HL-60/S4 (cell line): ENCODE results near the gene PLCH2.

ENCODE experiments used
- in situ Hi-C: fragments of 300-500 bp; cut with MboI; formaldehyde crosslinking; loops from 2 replicates; pipeline ENCODE4 v1.14.3; 2022; ENCODE audit warnings: low sequenced_read_pairs

PLCH2 gene

DNA sequence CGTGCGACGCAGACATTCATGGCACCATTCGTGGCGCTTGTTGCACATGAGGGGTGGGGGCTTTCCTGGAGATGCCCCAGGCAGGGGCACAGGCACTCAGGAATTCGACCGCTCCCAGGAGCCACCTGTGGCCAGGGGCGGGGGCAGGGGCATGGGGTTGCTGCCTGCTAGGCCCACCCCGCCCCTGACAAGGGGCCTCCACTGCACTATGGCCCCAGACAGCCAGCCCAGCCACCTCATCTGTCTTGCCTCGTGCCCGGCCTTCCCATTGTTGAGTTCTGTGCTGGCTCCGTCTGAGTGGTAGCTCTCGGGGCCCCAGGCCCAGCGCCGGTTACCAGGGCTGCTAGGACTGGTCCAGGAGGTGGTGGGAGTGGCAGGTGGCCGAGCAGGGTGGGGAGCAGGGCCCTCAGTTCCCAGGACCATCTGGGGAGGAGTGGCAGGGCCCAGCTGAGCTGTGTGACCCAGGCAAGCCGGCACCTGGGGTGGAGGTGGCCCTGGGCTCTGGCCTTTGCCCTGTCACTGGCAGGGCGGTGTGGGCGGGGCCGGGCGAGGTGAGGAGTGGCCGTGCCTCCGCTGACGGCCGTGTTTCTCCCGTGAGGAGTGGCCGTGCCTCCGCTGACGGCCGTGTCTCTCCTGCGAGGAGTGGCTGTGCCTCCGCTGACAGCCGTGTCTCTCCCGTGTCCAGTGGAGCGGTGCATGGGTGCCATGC, 1.9 kb downstream of the PLCH2 start:
- in situ Hi-C loops = no loop called here

DNA sequence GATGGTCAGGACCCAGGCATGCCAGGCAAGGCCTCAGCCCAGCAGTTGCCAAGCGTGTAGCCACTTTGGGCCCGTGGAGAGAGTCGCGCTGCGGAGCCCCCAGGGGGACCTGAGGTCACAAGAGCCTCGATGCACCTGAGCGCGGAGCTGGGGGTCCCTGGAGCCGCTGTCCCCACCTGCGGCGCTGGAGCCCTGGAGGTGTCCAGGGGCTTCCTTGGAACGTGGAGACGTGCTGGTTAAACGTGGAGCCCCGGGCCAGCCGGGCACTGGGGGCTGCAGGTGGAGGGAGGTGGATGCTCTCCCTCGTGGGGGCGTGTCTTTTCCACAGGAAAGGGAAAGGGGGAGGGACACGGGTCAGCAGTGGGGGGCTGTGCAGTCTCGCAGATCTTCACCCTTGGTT, 3.1 kb downstream of the PLCH2 start:
- in situ Hi-C loops = no loop called here

DNA sequence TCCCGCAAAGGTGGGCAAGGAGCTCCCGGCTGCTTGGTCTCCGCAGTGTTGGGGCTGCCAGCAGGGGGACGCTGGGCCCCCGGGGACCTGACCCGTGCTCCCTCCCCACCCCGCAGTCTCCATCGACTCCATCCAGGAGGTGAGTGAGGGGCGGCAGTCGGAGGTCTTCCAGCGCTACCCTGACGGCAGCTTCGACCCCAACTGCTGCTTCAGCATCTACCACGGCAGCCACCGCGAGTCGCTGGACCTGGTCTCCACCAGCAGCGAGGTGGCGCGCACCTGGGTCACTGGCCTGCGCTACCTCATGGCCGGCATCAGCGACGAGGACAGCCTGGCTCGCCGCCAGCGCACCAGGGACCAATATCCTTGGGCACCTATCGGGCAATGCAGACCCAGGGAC, 3.5 kb downstream of the PLCH2 start:
- in situ Hi-C loops = no loop called here

DNA sequence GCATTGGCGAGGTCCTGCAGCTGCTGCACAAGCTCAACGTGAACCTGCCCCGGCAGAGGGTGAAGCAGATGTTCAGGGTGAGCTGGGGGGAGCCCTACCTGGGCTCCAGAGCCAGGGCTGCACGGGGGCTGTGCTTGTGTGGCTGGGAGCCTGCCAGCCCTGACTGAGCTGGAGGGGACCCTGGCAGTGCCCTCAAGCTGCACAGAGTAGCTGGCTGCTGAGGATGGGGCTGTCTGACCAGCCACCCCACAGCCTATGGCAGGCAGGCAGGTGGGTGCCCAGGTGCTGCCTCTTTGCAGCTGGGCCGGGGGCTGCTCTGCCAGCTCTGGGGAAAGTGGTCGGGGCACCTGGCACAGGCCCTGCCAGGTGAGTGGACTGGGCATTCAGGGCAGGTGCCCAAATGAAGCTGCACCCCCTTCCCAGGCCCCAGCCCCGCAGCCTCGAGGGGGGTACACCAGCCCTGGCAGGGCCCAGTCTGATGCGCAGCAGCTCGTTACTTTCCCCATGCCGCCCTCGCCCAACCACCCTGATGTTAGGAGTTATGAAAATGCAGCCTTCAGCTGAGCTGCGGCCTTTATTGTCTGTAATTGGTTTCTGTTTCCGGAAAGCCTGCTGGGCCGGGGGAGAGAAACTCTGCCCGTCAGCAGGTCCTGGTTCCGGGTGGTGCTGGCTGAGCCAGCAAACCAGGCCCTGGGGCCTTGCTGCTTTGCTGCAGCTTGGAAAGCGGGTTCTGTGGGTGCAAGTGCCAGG, 4.3 kb downstream of the PLCH2 start:
- in situ Hi-C loops = no loop called here

DNA sequence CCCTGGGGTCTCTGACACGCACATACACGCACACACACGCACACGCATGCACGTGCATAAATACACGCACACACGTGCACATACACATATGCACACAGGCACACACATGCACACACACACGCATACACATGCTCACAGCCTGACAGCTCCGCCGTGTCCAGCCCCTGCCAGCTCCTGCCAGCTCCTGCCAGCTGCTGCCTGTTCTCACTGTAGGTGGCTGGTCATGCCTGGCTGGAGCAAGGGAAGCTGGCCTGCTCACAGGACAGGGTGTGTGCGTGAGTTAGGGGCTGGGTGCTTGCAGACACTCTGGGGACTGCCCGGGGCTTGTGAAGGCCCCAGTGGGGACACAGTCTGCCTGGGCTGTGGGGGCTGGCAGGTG, 4.9 kb downstream of the PLCH2 start:
- in situ Hi-C loops = no loop called here

DNA sequence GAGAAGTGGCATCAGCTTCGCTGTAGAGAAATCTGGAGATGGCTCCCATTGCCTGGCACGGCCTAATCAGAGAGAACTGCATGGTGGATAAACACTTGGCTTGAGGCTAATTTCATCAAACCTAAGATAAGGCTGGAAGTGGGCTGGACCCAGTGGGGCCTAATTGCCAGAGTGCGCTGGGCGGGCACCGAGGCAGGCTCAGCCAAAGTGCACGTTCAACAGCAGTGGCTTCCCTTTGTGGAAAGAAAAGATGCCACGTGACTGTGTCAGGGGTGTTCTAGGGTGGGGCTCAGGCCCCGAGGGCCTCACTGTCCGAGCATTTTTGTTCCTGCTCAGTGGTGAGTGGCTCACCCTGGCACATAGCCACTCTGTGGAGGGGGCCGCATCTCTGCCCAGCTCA, 5.8 kb downstream of the PLCH2 start:
- in situ Hi-C loops = no loop called here

DNA sequence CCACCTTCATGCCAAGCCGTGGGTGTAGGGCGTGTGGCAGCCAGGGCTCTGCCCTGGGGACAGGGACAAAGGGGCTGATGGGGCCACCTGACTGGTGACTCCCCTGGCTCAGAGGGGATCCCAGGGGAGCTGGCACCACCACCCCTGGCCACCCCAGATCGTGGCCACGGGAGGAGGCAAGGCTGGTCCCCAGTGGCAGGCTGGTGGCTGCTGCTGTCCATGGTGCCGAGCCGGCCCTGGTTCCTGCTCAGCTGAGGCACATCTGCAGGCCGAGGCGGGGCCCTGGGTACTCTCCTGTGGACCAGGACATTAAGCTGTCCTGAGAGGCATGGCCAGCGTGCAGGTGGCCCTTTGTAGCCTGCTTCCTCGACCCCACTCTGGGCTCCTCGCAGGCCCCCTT, 6.5 kb downstream of the PLCH2 start:
- in situ Hi-C loops = no loop called here

DNA sequence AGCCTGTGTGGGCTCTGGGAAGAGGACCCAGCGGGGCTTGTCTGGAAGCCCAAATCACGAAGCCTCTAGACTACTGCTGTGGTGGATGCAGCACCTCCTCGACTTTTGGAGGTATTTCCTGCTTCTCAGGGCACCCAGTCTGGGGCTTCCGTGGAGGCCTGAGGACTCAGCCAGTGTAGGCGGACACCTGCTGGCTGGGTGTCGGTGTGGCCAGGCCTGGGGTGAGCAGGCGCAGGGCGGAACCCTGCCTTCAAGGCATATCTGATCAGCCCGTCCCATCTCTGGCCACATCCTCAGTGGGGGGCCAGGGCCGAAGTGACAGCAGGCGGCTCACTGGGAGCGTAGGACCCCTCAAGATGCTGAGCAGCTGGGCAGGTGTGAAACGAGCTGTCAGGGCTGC, 6.9 kb downstream of the PLCH2 start:
- in situ Hi-C loops = no loop called here

DNA sequence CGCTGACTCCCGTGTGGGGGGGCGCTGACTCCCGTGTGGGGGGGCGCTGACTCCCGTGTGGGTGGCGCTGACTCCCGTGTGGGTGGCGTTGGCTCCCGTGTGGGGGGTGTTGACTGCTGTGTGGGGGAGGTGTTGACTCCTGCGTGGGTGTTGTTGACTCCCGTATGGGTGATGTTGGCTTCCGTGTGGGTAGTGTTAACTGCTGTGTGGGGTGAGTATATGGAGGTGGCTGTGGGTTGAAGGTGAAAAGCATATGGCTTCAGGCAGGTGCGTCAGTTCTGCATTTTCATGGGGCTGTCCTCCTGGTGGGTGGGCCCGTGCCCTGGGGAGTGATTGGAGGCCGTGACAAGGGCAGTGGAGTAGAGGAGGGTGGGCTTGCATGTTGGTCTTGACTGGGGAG, 7.9 kb downstream of the PLCH2 start:
- in situ Hi-C loops = no loop called here

DNA sequence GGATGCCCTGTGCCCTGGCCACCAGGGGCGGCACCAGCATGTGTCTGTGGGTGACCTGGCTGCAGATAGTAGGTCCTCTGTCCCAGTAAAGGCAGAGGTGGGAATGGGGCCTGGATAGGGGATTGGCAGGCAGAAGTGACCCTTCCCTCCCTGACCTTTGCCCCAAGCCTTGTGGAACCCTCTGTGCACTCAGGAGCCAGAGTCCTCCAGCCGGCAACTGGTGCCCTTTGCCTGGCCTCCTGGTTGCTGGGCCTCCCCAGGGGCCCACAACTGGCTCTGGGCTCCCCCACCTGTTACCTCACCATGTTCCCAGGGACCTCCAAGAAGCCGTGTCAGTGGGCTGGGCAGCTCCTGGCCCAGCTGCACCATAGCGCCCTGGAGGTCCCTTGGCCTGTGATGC, 10.0 kb downstream of the PLCH2 start:
- in situ Hi-C loops = no loop called here

DNA sequence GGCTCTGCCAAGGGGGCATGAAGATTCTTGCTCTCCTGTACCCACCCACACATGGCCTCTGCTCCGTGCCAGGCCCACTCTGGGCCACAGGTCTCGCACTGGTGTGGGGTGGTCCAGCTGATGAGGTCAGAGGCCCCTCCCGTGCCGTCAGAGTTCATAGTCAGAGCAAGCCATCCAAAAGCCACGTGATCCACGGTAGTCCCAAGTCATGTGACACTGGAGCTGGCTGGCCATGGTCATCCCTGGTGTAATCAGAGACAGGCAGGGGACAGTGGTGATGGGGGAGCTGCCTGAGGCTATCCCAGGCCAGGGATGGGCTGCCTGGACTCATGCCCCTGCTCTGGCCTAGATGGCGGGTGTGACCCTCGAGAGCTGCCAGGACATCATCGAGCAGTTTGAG, 10.5 kb downstream of the PLCH2 start:
- in situ Hi-C loops = no loop called here

DNA sequence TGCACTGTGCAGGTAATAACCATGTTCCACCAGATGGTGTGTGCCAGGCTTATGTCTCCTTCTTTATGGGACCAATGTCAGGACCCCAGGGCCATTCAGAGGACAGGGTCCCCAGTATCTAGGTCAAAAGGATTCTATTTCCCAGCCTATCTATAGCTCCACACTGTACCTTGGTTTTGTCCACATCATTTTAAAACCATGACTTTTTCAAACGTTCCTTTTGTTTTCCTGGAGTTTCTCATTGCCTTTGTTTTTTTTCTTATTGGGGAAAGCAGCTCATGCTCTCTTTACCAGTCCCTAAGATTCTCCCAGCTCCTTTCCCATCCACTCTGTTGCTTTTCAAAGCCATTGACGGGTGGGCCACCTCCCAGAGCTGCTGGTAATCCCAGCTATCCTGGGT, 12.6 kb downstream of the PLCH2 start:
- in situ Hi-C loops = no loop called here

DNA sequence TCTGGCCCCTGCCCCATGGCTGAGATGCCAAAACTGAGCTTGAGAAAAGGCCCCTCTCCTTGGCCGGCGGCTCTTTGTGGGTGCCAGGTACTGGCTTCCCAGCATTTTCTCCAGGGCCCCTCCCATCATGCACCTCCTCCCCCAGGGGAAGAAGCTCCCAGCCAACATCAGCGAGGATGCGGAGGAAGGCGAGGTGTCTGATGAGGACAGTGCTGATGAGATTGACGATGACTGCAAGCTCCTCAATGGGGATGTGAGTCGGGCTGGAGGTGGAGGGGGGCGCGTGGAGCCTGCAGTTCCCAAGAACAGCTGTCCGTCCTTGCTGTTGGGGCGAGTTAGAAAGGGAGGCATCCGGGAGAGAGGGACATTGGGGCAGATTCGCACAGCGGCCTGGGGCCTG, 13.5 kb downstream of the PLCH2 start:
- in situ Hi-C loops = no loop called here

DNA sequence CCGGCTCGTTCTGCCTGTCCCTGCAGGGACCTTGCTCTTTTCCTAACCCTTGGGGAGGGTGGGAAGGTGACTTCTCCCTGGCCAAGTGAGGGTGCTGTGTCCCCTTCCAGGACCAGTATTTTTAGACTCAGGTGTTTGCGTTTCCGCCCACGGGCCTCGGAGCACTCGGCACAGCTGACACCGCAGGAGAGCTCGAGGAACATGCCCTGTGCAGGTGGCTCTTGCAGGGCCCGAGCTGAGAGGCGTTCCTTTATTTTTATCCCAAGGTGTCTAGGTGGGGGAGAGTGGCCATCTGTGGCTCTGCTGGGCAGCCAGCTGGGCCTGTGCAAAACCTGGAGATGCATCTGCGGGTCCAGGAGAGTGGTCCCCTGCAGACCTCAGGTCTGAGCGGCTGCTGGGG, 16.0 kb downstream of the PLCH2 start:
- in situ Hi-C loops = no loop called here

DNA sequence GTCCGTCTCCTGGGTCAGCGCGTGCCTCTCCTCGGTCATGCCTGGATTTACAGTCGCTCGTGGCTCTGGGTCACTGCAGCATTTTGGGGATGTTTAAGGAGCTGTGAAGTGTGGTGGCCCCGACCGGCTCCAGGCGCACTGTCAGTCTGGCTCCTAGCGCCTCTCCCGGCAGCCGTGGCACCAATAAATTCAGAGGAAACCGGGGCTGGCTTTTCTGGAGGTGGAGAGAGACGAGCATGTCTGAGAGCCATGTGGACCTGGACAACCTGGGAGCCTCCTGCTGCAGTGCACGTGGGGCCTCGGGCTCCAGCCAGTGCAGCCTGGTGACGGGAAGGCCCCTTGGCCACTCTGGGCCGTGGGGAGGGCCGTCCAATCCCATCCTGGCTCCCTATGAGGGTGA, 17.1 kb downstream of the PLCH2 start:
- in situ Hi-C loops = no loop called here

DNA sequence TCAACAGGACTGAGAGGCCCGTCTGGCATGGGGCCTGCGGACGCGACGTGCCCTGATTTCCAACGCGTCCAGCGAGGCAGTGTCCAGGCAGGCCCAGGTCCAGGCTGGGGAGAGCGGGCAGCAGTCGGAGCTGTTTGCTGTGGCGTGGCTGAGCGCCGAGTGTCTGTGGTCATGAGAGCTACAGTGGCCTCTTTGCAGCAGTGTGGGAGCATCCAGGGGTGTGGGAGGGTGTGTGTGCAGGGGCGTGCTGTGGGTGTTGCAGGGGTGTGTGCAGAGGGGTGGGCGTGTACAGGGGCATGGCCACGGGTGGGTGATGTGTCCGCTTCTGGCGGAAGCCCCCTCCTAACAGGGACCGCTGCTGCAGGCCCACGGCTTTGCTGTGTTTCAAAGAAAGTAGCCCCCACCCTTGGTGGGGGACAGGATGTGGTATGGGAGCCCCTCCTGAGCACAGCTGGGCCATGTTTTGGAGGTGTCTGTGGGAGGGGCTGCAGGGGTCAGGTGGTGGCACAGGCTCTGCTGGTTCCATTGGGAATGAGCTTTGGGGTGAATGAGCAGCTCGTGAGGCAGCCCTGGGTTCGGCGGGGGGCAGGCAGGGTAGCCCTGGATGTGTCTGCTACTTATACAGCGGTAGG, 17.7 kb downstream of the PLCH2 start:
- in situ Hi-C loops = no loop called here

DNA sequence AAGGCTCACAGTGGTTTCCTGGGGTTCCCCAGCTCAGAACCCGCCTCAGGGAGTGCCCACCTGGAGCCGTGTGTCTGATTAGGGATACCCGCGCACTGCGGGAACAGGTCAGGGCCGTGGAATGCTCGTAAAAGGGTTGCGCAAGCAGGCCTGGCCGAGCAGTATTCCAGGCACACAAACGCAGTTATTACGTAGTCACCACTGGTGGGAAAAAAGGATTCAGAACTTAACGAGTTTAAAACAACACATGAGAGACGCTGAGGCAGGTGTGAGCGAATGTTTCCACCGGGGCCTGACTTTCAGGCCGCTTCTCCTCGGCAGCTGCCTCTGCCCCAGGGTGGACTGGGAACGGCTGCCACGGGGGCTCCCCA, 18.2 kb downstream of the PLCH2 start:
- in situ Hi-C loops = no loop called here

DNA sequence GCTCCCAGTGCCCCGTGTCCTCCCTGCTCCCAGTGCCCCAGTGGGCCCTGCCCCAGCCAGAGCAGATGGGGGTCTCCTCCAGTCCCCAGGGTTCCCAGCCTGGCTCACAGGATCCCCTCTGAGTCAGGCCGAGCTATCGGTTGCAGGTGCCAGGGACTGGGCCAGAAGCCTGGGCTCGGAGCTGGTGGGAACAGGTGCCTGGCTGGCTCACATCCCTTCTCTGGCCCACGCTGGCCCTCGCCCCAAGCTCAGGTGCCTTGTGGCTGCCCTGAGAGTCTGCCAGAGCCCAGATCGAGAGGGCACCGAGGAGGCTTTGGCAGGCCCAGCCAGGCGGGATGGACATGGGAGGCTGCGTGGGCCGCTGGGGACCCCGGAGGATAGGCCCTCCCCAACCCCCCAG, 18.9 kb downstream of the PLCH2 start:
- in situ Hi-C loops = no loop called here

DNA sequence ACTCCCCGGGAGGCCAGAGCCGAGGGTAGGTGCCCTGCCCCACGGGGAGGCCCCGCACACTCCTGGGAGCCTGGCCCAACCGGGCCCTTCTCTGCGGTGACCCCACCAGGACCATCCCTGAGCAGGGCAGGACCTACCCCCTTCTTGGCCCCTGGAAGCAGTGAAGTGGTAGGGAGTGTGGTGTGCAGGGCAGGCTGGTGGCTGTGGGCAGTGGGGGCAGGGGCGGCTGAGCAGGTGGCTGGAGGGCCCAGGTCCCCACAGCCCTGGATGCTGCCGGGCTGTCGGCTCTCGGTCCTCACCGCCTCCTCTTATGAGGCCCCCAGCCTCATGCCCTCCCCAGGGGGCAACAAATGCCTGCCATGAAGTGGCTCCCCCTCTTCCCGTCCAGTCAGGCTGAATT, 19.5 kb downstream of the PLCH2 start:
- in situ Hi-C loops = no loop called here

DNA sequence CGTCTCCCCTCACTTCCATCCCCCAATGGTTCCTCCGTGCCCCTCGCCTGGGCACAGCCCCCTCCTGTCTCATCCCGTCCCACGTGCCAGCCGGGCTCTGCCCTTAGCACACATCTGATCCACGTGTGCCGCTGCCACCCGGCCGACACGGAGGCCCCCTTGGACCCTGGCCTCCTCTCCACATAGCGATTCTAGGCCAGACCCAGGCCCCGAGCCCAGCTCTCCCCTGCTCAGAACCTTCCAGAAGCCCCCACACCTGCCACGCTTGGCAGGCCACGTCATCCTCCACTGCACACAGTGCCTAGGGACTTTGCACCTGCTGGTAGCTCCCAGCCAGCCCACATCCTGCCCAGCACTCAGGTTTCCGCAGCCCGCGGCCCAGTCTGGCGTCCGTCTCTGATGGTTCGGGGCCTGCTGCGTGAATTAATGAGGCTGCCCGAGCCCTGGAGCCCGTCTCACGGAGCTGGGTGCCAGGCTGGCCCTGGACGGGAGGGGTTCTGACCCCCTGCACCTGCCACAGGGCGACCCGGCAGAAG, 20.1 kb downstream of the PLCH2 start:
- in situ Hi-C loops = no loop called here

DNA sequence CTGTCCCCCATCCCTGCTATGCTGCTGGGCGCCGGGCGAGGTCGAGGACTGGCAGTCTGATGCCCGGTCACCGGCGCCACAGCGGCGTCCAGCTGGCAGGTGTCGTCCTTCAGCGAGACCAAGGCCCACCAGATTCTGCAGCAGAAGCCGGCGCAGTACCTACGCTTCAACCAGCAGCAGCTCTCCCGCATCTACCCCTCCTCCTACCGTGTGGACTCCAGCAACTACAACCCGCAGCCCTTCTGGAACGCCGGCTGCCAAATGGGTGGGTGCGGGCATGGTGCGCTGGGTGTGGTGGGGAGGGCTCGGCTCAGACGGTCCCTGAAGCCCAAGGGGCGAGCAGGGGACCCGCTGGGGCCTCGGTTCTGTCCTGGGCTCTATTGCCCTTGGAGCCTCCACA, 20.7 kb downstream of the PLCH2 start:
- in situ Hi-C loops = no loop called here

DNA sequence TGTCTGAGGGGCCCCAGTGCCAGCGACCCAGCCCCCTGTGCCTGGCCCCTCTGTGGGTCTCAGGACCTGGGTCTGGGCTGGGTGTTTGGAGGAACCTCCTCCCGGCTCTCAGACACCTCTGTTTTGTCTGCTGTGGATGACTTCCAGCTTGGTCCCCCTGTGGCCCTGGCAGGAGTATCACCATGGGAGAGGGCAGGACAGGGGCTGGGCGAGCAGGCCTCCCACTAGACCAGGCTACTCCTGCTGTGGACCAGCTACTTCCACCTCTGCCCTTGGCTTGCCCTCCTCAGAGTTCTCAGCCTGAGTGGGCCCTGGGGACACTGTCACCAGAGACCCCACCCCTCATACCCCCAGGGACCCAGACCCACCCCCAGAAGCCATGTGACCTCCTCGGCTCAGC, 21.8 kb downstream of the PLCH2 start:
- in situ Hi-C loops = no loop called here
